Suprapubic skin (tissue), 3 donors: ENCODE measurements around the gene RUNX2.

ENCODE experiments used
- CTCF ChIP-seq, 2 donors: fragments of 200-600 bp in 1 of 2; fragments of 450-650 bp in 1 of 2; sonication (generic) in 1 of 2; IDR thresholded peaks; one replicate each; pipeline ENCODE4 v1.5.1; 2016 to 2019; ENCODE audit warnings: antibody characterized with exemption in 2 of 2, mild to moderate bottlenecking in 1 of 2, moderate library complexity in 1 of 2
- EP300 ChIP-seq: sonication (generic); formaldehyde crosslinking; IDR thresholded peaks from one replicate; pipeline ENCODE4 v1.6.1; 2017; ENCODE audit warnings: antibody characterized with exemption

DNA sequence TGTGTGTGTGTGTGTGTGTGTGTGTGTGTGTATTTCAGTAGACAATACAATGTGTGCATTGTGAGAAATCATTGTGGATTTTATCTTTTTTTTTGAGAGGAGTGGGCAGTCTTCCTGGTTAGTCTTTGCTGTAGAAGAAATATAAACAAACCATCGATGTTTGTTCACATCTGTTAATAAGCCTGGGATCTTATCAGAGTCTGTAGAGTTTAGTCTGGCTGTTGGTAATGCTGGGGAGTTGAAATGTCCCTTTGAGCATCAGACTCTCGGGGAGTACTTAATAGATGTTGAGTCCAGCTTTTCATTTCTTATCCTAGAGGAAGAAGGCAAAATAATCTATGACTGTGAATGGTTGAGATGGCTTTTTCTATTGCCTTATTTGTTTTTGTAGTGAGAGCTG lies 146.2 kb downstream of the RUNX2 start:
- TF ChIP-seq CTCF (IDR thresholded peaks at IDR 0.05) = no peak
- TF ChIP-seq EP300 = no peak
